HG03558 (cell line): ENCODE data around the gene GPC5.

ENCODE experiments used
- ATAC-seq: cut with Tn5 transposase; IDR thresholded peaks from one replicate; pipeline ENCODE4 v1.9.1; 2021; ENCODE audit warnings: moderate number of reproducible peaks; ENCODE audit not compliant: unreplicated experiment; ENCODE audit errors: extremely low read depth

Gene GPC5

GRCh38 chr13:92553470-92554114 is 1155.2 kb downstream of the GPC5 start:
- no peak for ATAC-seq

- no peak for ATAC-seq
Measured at GRCh38 chr13:92560883-92561282, 1162.5 kb downstream of the GPC5 start.

DNA sequence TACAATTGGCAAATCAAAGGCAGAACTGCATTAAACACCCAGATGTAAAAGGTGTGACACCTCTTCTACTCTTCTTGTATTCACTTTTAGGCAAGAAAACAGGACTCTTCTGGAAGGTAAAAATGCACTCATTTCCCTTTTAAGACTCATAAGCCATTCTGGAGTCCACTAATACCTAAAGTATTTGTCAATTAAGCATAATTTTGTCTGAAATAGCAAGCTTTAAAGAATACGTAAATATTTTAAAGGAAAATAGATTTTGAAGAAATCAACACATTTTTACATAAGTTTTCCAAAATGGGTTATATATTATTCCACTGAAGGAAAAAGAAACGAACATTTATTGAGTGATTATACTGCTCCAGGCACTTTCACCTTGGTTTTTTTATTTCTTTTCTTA is 1166.5 kb downstream of the GPC5 start:
- ATAC-seq, result no peak

- ATAC-seq, result no peak
Measured at GRCh38 chr13:92566767-92567166, 1168.3 kb downstream of the GPC5 start.

- no peak for ATAC-seq
Measured at GRCh38 chr13:92572190-92572589, 1173.8 kb downstream of the GPC5 start.

- no peak for ATAC-seq
Measured at GRCh38 chr13:92573467-92574057, 1175.1 kb downstream of the GPC5 start.

- no peak for ATAC-seq
Measured at GRCh38 chr13:92574499-92574898, 1176.1 kb downstream of the GPC5 start.

DNA sequence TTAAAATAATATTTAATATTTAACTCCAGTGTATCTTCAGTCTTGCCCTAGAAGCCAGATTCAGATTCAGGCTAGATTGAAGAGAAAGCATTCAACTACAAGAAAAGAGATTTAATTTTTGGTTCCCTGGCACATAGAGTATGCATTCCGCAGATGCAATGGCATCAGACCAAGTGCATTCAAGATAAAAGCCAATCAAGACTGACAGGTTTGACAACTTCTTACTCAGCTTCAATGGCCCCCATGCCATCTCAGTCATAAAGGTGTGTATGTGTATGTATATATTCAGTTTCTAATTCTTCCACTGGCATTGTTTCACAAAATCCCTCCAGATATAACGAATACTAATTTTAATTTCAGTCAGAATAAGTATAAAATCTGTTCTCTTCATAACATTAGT is 1177.4 kb downstream of the GPC5 start:
- ATAC-seq, result no peak

GRCh38 chr13:92578358-92578757 is 1179.9 kb downstream of the GPC5 start:
- ATAC-seq, result no peak

DNA sequence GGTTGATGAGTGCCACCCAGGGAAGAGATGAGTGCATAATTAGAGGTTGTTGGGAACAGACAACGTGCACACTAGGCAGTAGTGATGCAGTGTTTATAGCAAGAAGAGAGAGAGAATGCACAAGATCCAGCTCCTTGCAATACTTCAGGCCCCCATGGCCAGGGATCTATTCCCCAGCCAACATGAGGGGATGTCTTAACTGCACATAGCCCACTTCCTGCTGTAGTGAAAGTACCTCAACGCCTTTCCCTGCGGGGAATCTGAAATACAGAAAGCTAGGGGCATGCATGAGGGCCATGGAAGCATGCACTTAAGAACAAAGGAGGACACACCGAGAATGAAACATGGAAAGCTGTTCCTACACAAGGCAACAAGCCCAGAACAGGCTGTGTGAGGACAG is 1191.5 kb downstream of the GPC5 start:
- ATAC-seq, result no peak

- no peak for ATAC-seq
Measured at GRCh38 chr13:92590503-92590908, 1192.1 kb downstream of the GPC5 start.

- ATAC-seq, result no peak
Measured at GRCh38 chr13:92591117-92591516, 1192.7 kb downstream of the GPC5 start.

DNA sequence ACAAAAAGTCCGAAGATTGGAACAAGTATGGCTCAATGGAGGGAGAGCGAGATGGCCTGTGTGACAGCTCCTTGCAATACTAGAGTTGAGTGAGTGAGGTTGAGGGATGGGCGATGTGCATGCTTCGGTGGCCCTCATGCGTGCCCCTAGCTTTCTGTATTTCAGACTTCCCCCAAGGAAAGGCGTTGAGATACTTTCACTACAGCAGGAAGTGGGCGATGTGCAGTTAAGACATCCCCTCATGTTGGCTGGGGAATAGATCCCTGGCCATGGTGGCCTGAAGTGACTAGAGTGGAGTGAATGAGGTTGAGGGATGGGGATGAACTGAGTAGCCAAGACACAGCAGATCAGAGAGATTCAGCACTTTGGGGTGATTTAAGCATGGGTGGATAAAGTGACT is 1194.3 kb downstream of the GPC5 start:
- ATAC-seq, result no peak

DNA sequence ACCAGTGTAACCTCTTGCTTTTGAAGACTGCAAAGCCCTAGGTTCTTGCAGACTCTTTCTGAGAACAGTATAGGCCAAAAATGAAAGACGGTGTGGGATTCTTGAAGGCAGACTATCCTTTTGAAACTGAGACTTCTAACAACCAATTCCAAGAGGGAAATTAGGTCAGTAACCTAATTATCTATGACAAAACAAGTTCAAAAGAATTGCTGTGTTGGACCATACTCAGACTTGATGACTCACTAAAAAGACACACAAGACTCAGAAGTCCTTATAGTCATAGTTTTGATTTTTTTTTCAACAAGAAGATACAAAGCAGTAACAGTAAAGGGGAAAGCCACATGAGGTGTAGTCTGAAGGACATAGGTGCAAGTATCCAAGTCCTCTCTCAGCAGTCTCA is 1204.1 kb downstream of the GPC5 start:
- no peak for ATAC-seq

GRCh38 chr13:92609376-92609775 is 1211.0 kb downstream of the GPC5 start:
- no peak for ATAC-seq

DNA sequence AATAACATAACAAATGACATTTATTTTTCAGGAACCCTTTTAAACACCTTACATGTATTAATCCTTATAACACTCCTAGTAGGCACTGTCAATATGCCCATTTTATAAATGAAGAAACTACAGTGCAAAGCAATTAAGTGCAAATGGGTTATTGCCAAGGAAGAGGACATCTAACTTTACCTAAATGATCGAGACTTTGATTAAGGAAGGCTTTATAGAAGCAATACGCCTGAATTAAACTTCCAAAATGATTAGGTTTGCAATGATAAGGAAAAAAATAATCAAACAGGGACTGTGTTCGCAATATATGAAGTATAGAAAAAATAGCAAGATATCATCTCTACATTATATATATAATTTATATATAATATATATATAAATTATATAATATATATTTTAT is 1214.5 kb downstream of the GPC5 start:
- no peak for ATAC-seq

- ATAC-seq, result no peak
Measured at GRCh38 chr13:92613921-92614320, 1215.5 kb downstream of the GPC5 start.

DNA sequence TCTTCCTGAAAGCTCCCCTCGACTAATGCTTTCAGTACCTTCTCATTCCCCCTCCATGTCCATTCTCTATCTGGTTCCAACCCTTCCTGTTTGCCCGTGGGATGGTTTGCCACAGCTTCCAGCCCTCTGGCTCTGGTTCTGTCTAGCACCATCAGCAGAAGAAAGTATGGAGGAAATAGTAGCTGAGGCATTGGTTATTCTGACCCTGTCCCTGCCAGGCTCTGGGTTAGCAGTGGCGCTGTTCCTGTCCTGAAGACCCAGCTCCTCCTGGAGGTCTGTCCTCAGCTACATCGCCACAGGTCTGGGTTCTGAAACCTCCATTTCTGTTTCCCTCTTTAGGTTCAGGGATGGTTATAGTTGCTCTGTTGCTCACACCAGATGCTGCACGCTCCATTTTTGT is 1223.6 kb downstream of the GPC5 start:
- ATAC-seq, result no peak

- ATAC-seq, result no peak
Measured at GRCh38 chr13:92622905-92623304, 1224.5 kb downstream of the GPC5 start.

- no peak for ATAC-seq
Measured at GRCh38 chr13:92626274-92626673, 1227.9 kb downstream of the GPC5 start.

DNA sequence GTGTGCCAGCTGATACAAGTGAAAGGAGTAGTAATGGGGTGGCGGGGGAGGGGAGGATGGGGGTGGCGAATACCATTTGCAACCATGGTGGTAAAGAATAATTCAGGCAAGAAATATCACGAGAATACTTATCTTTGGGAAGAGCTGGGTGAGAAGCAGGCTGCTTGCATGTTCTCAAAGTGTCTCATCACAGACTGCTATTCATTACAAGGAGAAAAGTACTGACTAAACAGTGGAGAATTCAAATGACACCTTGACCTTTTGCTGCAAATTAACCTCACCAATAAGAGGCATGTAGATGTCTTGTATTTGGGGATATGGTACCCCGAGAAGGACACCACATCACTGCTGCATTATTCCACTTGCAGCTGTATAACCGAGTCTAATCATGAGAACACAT is 1242.5 kb downstream of the GPC5 start:
- ATAC-seq, result no peak

DNA sequence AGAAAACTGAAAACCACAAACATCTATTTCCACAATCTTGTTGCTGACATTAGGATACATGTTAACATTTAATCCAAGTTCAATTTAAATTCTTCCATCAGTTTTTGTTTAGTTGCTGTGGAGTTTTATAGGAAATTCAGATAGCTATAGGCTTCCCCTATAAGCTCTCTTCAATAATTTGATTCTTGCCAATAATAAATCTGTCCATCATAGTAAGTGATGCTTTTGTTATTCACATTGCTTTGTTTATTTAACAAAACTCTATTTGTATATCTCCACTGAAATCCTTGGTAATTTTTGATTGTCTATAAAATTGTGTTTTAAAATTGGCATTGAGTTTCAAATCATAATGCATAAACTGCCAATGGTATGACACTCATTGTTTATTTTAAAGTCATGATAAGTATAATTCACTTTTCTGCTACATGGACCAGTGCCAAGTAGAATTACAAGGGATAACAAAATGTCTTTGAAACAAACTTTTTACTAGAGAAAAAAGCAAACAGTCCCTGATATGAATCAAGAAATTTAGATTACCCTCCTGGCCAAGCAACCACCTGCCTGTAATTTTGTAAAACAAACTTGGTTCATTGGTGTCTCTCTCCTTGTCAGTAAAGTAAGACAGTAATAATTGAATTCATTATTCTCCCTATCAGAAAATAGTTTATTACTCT is 1250.9 kb downstream of the GPC5 start:
- no peak for ATAC-seq
